ENCODE results near the gene TP53INP2. TPM values are rescaled to one million over a fixed set of nuclear protein-coding genes. Genes with fewer than 3 reads are reported as not detected.
A peak's percentile ranks its signal among the peaks of the same experiment; 100 is the strongest.

TP53INP2 gene
- total and polyA plus RNA-seq, 9 of the 15 experiments (the other 6 are each of a cell fraction or from before 2014, with no cell fraction given) = 0.43 to 5.0 (median 1.3) TPM

DNA sequence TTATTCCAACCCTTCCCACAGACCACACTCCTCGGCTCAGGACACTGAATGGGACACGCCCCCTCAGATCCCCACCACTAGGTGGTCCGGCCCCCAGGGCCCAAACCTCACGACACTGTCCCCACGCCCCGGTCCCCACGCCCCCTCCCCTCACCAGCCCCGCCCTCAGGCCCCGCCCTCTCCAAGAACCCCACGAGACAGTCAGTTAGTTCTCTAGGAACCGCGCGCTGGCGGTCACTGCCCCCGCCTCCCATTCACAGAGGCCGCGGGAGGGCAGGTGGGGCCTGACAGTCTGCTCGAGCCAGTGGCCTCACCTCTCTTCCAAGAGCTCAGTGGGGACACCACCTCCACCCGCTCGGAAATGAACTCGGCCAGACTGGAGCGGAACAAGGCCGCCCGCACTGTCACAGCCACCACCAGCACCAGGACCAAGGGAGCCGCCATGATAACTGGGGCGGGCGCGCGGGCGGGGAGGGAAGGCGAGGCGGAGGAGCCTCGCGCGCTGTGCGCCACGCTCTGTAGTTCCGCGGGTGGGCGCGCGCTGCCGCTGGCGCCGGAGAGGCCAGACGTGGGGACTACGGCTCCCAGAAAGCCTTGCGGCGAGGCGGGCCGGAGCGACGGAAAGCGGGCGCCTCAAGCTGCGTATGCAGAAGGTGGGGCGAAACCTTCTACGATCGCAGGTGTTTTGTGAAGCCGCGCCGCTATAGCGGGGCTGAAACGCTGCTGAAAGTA lies 27.3 kb upstream of the TP53INP2 start, which contains the start of gene PIGU (continued):
- TF ChIP-seq CEBPG (CRISPR knock-in tag; IDR thresholded peaks at IDR 0.05) = no peak
- no peak for TF ChIP-seq CEBPG (tag; conservative IDR thresholded peaks at IDR 0.05 in 1 of 2, IDR thresholded peaks at IDR 0.05 in 1 of 2)
- TF ChIP-seq YY1 (IDR thresholded peaks at IDR 0.05; ENCODE audit: borderline replicate concordance in 1 of 3, control insufficient read depth in 1 of 3, extremely low read depth in 1 of 3, insufficient read depth in 3 of 3, insufficient read length in 1 of 3, insufficient replicate concordance in 2 of 3, low read depth in 1 of 3, low read length in 2 of 3) = peak; percentile 76 to 97 (median 94)
- no peak for TF ChIP-seq RREB1 (CRISPR knock-in tag; IDR thresholded peaks at IDR 0.05)
- TF ChIP-seq SMC3 (conservative IDR thresholded peaks at IDR 0.05; ENCODE audit: insufficient read depth, low read depth, low read length) = no peak
- TF ChIP-seq, protein P1, sequence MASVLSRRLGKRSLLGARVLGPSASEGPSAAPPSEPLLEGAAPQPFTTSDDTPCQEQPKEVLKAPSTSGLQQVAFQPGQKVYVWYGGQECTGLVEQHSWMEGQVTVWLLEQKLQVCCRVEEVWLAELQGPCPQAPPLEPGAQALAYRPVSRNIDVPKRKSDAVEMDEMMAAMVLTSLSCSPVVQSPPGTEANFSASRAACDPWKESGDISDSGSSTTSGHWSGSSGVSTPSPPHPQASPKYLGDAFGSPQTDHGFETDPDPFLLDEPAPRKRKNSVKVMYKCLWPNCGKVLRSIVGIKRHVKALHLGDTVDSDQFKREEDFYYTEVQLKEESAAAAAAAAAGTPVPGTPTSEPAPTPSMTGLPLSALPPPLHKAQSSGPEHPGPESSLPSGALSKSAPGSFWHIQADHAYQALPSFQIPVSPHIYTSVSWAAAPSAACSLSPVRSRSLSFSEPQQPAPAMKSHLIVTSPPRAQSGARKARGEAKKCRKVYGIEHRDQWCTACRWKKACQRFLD (CRISPR knock-in tag; IDR thresholded peaks at IDR 0.05) = no peak
- TF ChIP-seq PURB (CRISPR knock-in tag; IDR thresholded peaks at IDR 0.05; ENCODE audit: low read depth) = no peak
- no peak for TF ChIP-seq BCL6 (CRISPR knock-in tag; IDR thresholded peaks at IDR 0.05)
- 0 out of 2 replicates have a peak, but pooled peaks have one; percentile 55 for TF ChIP-seq SMARCE1 (IDR thresholded peaks at IDR 0.05)
- peak; percentile 77 for TF ChIP-seq EGR1 (conservative IDR thresholded peaks at IDR 0.05)
- TF ChIP-seq KDM1A (IDR thresholded peaks at IDR 0.05) = no peak
- TF ChIP-seq ESRRA (IDR thresholded peaks at IDR 0.05; ENCODE audit: borderline replicate concordance, low read depth) = peak; percentile 46; the same call in 1 of the 2 replicates
- peak; percentile 67; the same call in 1 of the 2 replicates for TF ChIP-seq ELF1 (tag; IDR thresholded peaks at IDR 0.05)
- TF ChIP-seq TAL1 (IDR thresholded peaks at IDR 0.05) = no peak
- no peak for TF ChIP-seq ZNF695 (CRISPR knock-in tag; IDR thresholded peaks at IDR 0.05)
